Measurements from ENCODE around the gene SLC25A36.
"Not testable (repeated sequence)": the region's sequence is repeated elsewhere in the genome, so short reads cannot be mapped to it uniquely, and the experiment has no call there.

Gene SLC25A36

DNA sequence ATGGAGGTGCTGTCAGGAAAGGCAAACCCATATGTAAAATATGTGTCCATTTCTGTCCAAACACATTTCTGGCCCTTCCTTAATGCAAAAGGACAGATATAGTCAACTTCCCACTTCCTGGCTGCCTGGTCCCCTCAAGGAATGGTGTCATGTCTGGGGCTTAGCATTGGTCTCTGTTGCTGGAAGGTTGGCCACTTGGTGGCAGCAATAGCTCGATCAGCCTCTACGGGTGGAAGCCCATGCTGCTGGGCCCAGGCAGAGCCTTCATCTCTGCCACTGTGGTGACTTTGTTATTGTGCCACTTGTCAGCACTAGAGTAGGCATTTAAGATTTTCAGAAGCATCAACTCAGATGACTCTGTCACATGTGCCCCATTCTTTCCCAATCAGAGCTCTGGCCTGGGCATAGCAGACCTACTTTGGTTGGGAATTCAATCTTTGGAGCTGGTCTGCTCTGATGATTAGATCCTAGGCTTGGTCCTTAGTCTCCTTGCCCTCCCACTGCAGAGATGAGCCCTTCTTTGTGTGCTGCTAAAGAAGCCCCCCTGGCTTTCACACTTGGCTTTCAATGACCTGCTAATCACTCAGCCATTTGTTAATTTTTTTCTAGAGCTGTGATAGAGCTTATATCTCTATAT is 58.5 kb downstream of the SLC25A36 start:
- peak; percentile 69 for DNase-seq

DNA sequence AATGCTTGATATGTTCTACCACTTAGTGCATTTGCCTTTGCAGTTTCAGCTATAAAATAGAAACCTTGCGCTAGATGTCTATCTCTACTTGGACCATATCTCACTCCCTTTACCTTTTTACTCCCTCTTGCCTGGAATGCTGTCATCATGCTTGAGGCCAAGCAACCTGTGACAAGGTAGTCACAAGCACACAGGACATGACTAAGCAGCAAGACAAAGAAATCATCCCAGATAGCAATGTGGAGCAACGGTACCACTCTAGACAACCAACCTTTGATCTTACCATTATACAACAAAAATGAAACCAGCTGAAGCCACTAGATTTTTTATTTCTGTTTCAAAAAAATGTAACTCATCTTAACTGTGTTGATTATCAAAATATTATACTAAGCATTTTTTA is 59.0 kb downstream of the SLC25A36 start:
- no peak for DNase-seq

DNA sequence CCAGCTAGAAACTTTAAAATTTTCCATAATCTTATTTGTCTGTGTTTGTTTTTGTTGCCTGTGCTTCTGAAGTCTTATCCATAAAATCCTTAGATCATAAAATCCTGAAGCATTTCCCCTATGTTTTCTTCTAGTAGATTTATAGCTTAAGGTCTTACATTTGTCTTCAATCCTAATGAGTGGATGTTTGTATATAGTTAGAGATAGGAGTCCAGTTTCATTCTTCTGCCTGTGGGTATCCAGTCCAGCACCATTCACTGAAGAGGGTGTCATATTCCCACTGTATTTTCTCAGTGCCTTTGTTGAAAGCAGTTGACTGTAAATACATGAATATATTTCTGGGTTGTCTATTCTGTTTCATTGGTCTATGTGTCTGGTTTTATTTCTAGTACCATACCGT is 64.7 kb downstream of the SLC25A36 start:
- no peak for DNase-seq

DNA sequence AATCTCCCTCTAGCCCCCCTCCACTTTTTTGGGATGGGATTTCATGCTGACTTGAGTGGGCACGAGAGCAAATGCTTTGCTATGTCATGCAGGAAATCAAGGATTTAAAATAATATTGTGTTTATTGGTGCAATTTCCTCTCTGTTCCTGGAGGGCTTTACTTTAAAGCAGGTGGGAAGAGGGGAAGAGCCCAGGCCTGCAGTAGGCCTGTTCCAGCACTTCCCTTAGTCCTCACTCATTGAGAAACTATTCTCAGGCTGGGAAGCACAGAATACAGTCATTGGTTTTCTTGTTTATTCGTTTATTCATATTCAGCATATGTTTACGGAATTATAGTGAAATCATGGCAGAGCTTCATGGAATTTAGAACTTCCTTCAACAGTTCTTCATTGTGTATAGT is 67.9 kb downstream of the SLC25A36 start:
- DNase-seq = no peak

DNA sequence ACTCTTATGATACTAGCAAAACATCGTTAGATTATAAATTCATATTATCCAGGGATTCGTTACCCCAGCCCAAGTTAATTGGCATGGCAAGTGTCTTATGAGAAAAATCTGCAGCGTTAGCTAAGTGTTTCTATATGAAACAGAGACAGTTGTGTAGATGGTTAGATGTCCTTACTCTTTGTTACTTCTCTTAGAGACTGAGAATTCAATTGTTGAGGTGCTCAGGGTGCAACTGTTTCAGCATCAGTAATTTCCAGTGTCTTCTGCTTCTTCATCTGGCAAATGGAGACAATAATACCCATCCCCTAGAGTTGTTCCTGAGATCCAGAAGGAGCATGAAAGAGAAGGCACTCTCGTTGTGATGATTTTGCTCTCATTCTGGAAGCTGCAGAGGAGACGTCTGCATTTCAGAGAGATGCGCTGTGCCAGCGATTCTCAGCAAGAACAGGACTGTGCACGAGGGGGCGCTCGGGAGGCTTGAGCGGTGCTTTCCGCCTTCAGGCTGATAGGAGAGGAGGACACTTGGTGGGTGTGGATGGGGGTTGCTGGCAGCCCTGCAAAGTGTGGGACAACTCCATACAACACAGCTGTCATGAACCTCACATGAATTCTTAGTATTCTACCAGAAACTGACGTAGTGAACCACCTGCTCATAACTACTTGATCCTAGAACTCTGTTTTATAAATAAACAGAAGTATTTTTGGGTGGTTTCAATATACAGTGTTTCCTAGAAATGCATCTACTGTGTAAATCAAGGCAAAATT is 69.8 kb downstream of the SLC25A36 start:
- peak; percentile 87 for DNase-seq

DNA sequence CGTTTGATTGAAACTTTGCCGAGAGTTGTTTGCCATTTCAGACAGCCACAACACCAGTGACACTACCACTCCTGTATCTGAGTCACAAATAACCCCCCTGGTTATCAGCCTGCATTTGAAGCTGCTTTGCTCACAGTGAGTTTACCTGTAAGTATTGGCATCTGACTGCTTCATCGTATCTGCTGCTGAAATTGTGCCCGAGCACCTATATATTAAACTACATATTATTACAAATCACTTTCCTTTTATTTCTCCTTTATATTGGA is 70.3 kb downstream of the SLC25A36 start:
- DNase-seq = no peak

DNA sequence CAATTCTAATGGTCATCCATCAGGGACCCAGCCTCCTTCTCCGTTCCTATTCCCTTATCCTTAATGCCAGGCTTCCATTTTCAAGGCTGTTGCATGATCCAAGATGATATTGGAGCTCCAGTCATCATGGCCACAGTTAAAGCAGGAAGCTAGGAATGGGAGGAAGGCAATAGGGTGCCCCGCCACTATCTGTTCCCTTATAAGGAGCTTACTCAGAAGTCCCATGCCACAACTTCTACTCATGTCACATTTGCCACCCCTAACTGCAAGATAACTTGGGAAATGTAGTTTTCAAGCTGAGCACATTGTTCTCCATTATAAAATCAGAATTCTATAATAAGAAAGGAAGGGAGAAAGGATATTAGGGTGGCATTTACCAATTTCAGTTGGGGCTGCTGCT is 70.9 kb downstream of the SLC25A36 start:
- peak; percentile 68 for DNase-seq

DNA sequence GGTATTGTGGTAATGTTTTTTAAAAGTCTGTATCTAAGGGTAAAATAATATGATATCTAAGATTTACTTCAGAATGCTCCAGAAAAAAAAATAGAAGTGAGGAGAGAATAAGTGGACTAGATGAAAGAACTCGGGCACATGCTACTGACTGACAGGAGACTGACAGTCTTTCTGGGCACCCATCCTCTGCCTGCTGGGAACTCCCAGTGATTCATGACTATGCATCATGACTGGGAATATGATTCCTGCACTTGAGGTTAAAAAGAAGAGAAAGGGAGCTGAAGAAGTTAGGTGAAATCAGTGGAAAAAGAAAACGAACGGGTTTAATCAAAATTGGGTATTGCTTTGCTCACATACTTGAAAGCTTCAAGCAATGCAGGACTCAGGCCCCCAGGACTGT is 73.8 kb downstream of the SLC25A36 start:
- no peak for DNase-seq

DNA sequence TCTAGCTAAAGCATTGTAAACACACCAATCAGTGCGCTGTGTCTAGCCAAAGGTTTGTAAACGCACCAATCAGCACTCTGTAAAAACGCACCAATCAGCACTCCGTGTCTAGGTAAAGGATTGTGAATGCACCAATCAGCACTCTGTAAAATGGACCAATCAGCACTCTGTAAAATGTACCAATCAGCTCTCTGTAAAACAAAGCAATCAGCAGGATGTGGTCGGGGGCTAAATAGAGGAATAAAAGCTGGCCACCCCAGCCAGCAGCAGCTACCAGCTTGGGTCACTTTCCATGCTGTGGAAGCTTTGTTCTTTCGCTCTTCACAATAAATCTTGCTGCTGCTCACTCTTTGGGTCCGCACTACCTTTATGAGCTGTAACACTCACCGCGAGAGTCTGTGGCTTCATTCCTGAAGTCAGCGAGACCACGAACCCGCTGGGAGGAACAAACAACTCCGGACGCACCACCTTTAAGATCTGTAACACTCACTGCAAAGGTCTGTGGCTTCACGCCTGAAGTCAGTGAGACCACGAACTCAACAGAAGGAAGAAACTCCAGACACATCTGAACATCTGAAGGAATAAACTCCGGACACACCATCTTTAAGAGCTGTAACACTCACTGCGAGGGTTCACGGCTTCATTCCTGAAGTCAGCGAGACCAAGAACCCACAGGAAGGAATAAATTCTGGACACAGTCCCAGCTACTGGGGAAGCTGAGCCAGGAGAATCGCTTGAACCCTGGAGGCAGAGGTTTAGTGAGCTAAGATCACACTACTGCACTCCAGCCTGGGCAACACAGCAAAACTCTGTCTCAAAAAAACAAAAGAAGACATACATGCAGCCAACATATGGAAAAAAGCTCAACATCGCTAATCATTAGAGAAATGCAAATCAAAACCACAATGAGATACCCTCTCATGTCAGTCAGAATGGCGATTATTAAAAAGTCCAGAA is 76.0 kb downstream of the SLC25A36 start:
- DNase-seq = not testable (repeated sequence)

DNA sequence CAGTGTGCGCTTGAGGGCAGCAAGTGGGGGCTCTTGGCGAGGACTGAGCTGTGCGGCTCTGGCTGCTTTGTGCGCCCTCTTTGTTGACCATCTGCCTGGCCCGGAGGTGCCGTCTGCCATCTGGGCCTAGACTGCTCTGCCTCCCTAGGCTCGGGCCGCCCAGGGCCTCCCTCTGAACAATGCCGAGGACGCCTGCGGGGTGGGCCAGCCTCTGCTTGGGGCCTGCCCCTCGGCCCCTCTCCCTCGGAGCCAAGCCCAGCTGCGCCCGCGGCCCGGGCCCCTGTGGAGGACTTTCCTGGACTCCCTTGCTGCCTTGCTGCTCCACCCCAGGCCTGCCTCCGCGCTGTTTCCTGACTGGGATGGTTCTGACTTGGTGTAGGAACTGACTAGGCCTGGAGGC is 77.6 kb downstream of the SLC25A36 start:
- DNase-seq = no peak

DNA sequence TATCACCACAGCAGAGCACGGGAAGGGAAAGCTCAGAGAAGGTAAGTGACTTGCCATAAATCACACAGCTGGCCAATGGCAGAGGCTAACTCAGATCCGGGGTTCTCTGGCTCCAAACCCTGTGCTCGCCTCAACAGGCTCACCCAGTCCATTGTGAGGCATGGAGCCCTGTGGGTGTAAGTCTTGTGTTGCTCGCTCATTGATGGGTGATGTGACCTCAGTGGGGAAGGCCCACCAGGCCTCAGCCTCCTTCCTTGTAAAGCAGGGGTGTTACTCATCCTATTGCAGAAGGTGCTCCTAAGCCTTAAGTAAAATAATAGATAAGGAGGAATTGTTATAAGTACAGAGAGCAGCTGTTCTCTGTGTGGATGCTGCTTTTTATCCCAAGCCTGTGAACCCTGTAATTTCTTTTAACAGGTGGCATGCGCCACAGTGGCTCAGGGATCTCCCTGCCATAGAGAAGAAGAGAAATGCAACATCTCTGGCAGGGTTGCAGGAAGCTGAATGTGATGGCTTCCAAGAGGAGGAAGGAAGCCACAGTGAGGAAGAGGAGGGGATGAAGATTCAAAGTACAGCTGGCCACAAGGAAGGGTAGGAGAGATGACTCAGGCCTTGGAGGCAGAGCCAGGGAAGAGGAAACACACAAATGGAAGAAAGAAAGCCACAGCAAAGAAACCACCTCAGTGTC is 78.7 kb downstream of the SLC25A36 start:
- DNase-seq = no peak

DNA sequence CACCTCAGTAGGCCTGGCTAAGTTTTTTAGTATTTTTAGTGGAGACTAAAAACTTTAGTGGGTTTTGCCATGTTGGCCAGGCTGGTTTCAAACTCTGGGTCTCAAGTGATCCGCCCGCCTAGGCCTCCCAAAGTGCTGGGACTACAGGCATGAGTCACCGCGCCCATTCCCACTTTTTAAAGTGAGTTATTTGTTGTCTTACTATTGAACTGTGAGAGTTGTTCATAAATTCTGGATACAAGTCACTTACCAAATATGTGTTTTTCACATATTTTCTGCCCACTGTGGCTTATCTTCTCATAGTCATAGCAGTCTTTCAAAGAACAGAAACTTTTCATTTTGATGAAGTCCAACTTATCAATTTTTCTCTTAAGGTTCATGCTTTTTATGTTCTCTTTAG is 79.6 kb downstream of the SLC25A36 start:
- DNase-seq = no peak

Data from NCI-H146 (cell line).